Measurements from ENCODE around the gene MATN3. TPM values are rescaled to one million over a fixed set of nuclear protein-coding genes. Genes with fewer than 3 reads are reported as not detected.

The MATN3 gene
- total and polyA plus RNA-seq, 2 of the 13 experiments (the other 11 are each of a cell fraction or from before 2014, with no cell fraction given) = 36.1 to 208 TPM

- no peak for TF ChIP-seq RERE (CRISPR knock-in tag; IDR thresholded peaks at IDR 0.05; ENCODE audit: low read depth)
- no peak for TF ChIP-seq KLF9 (CRISPR knock-in tag; IDR thresholded peaks at IDR 0.05; ENCODE audit: low read depth)
- TF ChIP-seq ZNF782 (CRISPR knock-in tag; IDR thresholded peaks at IDR 0.05; ENCODE audit: borderline replicate concordance) = no peak
- 0 out of 4 replicates have a peak, but pooled peaks of 1 of the 2 experiments have one; percentile 29 for TF ChIP-seq KLF16 (CRISPR knock-in tag; IDR thresholded peaks at IDR 0.05)
- TF ChIP-seq MTF1 (CRISPR knock-in tag; IDR thresholded peaks at IDR 0.05) = no peak
- TF ChIP-seq RFX1 (IDR thresholded peaks at IDR 0.05) = no peak
- TF ChIP-seq SP140L (CRISPR knock-in tag; IDR thresholded peaks at IDR 0.05; ENCODE audit: borderline replicate concordance) = peak; percentile 71; the same call in 1 of the 2 replicates
- no peak for TF ChIP-seq SMARCC2 (IDR thresholded peaks at IDR 0.05)
- no peak for TF ChIP-seq ZNF749 (CRISPR knock-in tag; IDR thresholded peaks at IDR 0.05; ENCODE audit: borderline replicate concordance)
- TF ChIP-seq NFE2L1 (CRISPR knock-in tag; IDR thresholded peaks at IDR 0.05; ENCODE audit: borderline replicate concordance) = no peak
- no peak for TF ChIP-seq ATF4 (CRISPR knock-in tag; IDR thresholded peaks at IDR 0.05)
- no peak for TF ChIP-seq ZNF839 (CRISPR knock-in tag; IDR thresholded peaks at IDR 0.05; ENCODE audit: borderline replicate concordance)
- no peak for TF ChIP-seq ZNF160 (CRISPR knock-in tag; IDR thresholded peaks at IDR 0.05)
- TF ChIP-seq YEATS4 (CRISPR knock-in tag; IDR thresholded peaks at IDR 0.05; ENCODE audit: borderline replicate concordance) = no peak
- peak; percentile 41; the same call in 1 of the 2 replicates for TF ChIP-seq IRF2 (CRISPR knock-in tag; IDR thresholded peaks at IDR 0.05)
- TF ChIP-seq ZNF430 (CRISPR knock-in tag; IDR thresholded peaks at IDR 0.05) = no peak
- TF ChIP-seq KLF6 (CRISPR knock-in tag; IDR thresholded peaks at IDR 0.05) = no peak
- no peak for TF ChIP-seq ZNF24 (IDR thresholded peaks at IDR 0.05)
- TF ChIP-seq LBX2 (CRISPR knock-in tag; IDR thresholded peaks at IDR 0.05; ENCODE audit: borderline replicate concordance) = no peak
- no peak for TF ChIP-seq MIER3 (CRISPR knock-in tag; IDR thresholded peaks at IDR 0.05; ENCODE audit: borderline replicate concordance)
- TF ChIP-seq FOXC1 (CRISPR knock-in tag; IDR thresholded peaks at IDR 0.05; ENCODE audit: borderline replicate concordance) = no peak
- TF ChIP-seq ZNF674 (CRISPR knock-in tag; IDR thresholded peaks at IDR 0.05; ENCODE audit: low read depth) = no peak
- no peak for TF ChIP-seq ZSCAN12 (CRISPR knock-in tag; IDR thresholded peaks at IDR 0.05)
- no peak for TF ChIP-seq CREM (IDR thresholded peaks at IDR 0.05)
- no peak for TF ChIP-seq CREM (CRISPR knock-in tag; IDR thresholded peaks at IDR 0.05)
Measured at GRCh38 chr2:19955544-19956422, 56.7 kb downstream of the MATN3 start (continued).

All from HepG2 (cell line).